DND-41 (cell line): Measurements from ENCODE around the gene FRMD3.

Experiments used
- CTCF ChIP-seq: IDR thresholded peaks from 2 replicates; pipeline ENCODE4 v1.5.1; 2012; ENCODE audit warnings: borderline replicate concordance, low read length, moderate library complexity, mild to moderate bottlenecking; ENCODE audit not compliant: poor library complexity, severe bottlenecking; ENCODE audit errors: extremely low read depth
- EZH2 ChIP-seq: IDR thresholded peaks from 3 replicates; pipeline ENCODE4 v1.6.1; 2012; ENCODE audit warnings: borderline replicate concordance, low read depth, mild to moderate bottlenecking, moderate library complexity, low read length, inconsistent platforms; ENCODE audit not compliant: severe bottlenecking

GRCh38 chr9:83512621-83513020, 25.6 kb downstream of the FRMD3 start:
- no peak for TF ChIP-seq CTCF
- TF ChIP-seq EZH2, result no peak
